K562 treated with DMSO at 1 percent for 4 hours (cell line): ENCODE measurements around the gene TRAPPC11. TPM values are rescaled to one million over a fixed set of nuclear protein-coding genes. Genes with fewer than 3 reads are reported as not detected.

Experiments
- total RNA-seq: library from RNA; unstranded; fragments of 300-600 nt; gene quantifications from 2 replicates; pipeline ENCODE4 v1.2.3, GENCODE V29; 2022; ENCODE audit not compliant: insufficient read depth

The TRAPPC11 gene
- 16.3 and 20.7 TPM in 2 replicates for total RNA-seq

GRCh38 chr4:183659029-183659871 lies at the start of gene TRAPPC11, which contains the start of gene RWDD4:
TSS of gene TRAPPC11 (plus strand) at chr4:183659293. CDS start at chr4:183663868, 4,575 bp downstream.
TSS of gene RWDD4 (minus strand) at chr4:183659185. CDS start at chr4:183658952, 233 bp downstream.

Other genes starting within 250 kb of the TRAPPC11 start
- 21.5 and 24.8 TPM in 2 replicates for gene CDKN2AIP, start 214.7 kb upstream of the TRAPPC11 start, total RNA-seq
- 12.8 and 20.9 TPM in 2 replicates for gene ING2, start 154.2 kb upstream of the TRAPPC11 start, total RNA-seq
- 9.4 and 11.9 TPM in 2 replicates for gene RWDD4, start 108 bp upstream of the TRAPPC11 start, total RNA-seq
- not detected in 2 replicates for gene STOX2, start 246.0 kb downstream of the TRAPPC11 start, total RNA-seq